ENCODE results near the gene SLC25A12. TPM values are rescaled to one million over a fixed set of nuclear protein-coding genes. Genes with fewer than 3 reads are reported as not detected.

The SLC25A12 gene
- total RNA-seq, 1 donor from 2014 or later, result 110 TPM

DNA sequence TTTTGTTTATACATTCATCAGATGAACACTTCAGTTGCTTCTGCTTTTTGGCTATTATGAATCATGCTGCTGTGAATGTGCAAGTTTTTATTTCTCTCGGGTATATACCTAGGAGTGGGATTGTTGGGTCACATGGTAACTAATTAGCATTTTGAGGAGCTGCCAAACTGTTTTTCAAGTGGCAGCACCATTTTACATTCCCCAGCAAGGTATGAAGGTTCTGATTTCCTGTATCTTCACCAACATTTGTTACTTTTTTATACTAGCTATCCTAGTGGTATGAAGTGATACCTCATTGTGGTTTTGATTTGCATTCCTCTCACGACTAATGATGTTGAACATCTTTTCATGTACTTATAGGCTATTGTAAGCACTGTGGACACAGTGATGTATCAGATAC, 152.9 kb downstream of the SLC25A12 start:
- DNase-seq, result no peak
- H3K4me3 ChIP-seq, result no peak overlapping the region
- no peak overlapping the region for H3K27ac ChIP-seq (replicated peaks)
- no peaks in the 10 kb centered on the region for H3K27me3 ChIP-seq (ENCODE audit: low read depth)
- TF ChIP-seq, protein P1, sequence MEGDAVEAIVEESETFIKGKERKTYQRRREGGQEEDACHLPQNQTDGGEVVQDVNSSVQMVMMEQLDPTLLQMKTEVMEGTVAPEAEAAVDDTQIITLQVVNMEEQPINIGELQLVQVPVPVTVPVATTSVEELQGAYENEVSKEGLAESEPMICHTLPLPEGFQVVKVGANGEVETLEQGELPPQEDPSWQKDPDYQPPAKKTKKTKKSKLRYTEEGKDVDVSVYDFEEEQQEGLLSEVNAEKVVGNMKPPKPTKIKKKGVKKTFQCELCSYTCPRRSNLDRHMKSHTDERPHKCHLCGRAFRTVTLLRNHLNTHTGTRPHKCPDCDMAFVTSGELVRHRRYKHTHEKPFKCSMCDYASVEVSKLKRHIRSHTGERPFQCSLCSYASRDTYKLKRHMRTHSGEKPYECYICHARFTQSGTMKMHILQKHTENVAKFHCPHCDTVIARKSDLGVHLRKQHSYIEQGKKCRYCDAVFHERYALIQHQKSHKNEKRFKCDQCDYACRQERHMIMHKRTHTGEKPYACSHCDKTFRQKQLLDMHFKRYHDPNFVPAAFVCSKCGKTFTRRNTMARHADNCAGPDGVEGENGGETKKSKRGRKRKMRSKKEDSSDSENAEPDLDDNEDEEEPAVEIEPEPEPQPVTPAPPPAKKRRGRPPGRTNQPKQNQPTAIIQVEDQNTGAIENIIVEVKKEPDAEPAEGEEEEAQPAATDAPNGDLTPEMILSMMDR (IDR thresholded peaks at IDR 0.05; ENCODE audit: borderline replicate concordance), result no peak
- H3K4me1 ChIP-seq, result no peaks in the 10 kb centered on the region
- intact Hi-C loops (cut with micrococcal nuclease), result no loop called here
- peaks cover 82% of the 10 kb centered on the region for H3K36me3 ChIP-seq
- no peaks in the 10 kb centered on the region for H3K9me3 ChIP-seq (replicated peaks)

DNA sequence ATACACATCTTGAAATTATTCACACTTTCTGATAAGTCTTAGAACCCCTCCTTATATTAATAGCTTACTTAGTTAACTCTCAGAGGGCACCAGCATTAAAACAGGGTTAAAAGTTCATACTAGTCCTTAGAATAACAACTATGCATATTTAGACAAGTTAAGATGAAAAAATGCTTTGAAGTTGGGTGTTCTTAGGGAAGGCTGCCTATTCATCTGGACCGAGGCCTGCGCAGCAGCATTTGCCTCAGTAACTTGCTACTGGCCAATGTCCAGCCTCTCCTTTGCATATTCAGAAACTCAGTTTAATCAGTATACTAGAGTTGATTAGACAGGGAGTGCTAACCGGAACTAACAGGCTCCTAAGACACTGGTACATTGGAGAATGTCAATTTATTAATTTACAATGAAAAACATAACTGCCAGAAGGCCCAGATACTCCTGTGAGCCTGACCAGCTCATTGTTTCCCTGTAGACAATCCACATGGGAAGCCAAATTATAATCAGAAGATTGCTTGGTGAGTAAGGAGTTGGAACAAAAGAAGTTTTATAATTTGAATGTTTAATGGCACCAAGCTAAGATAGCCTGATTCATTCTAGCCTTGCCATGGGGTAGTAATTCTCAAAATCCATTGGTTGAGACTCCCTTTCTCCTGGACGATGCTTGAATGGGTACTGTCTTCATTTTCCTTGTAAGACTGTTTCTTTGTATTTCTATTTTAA, 157.9 kb downstream of the SLC25A12 start:
- Histone ChIP-seq H3K27ac (replicated peaks) (no peak overlapping the region), H3K27me3 (ENCODE audit: low read depth) (no peaks in the 10 kb centered on the region), H3K4me3 (no peak overlapping the region), H3K4me1 (no peaks in the 10 kb centered on the region), H3K36me3 (peaks cover 75% of the 10 kb centered on the region), H3K9me3 (replicated peaks) (no peaks in the 10 kb centered on the region)
- no peak for DNase-seq
- TF ChIP-seq, protein P1 (IDR thresholded peaks at IDR 0.05; ENCODE audit: borderline replicate concordance), result no peak
- intact Hi-C loops (cut with micrococcal nuclease), result no loop called here

Other genes with a start within 250 kb of the SLC25A12 start
- gene DYNC1I2, start 206.8 kb downstream of the SLC25A12 start, total RNA-seq, result 66.9 TPM
- gene HAT1, start 28.2 kb upstream of the SLC25A12 start, total RNA-seq, result 31.0 TPM
- gene METAP1D, start 105.7 kb upstream of the SLC25A12 start, total RNA-seq, result 6.7 TPM
- gene DLX1, start 191.3 kb upstream of the SLC25A12 start, total RNA-seq, result not detected
- not detected for gene DLX2, start 208.7 kb upstream of the SLC25A12 start, total RNA-seq